Endothelial cell of umbilical vein (primary cell): ENCODE results near the gene COL9A3. TPM values are rescaled to one million over a fixed set of nuclear protein-coding genes. Genes with fewer than 3 reads are reported as not detected.

Experiments used
- BruUV-seq: library from RNA; stranded (reverse); fragments of 400-500 nt; replicated peaks from 2 replicates; lab custom pipeline; 2021; lab: Mats Ljungman, UMichigan
- CTCF ChIA-PET: fragments of 300-600, 350-600 bp; sonication (Branson Sonifier 250); formaldehyde crosslinking; loops from one replicate; lab custom pipeline; 2021; ENCODE audit warnings: antibody characterized with exemption, inconsistent platforms; lab: Charles Lee
- POLR2A ChIA-PET: fragments of 300-600, 350-600 bp; sonication (Branson Sonifier 250); formaldehyde crosslinking; loops from one replicate; lab custom pipeline; 2021; ENCODE audit warnings: antibody characterized with exemption, inconsistent platforms; lab: Charles Lee
- DNase-seq: peaks from one replicate; pipeline ENCODE4 v3.0.0-alpha.2; 2011; ENCODE audit warnings: low read depth, low spot score
- FAIRE-seq: peaks from 2 replicates; lab custom pipeline; 2011; peaks lifted over from hg19 to GRCh38; lab: Jason Lieb, UNC
- H2AFZ ChIP-seq: 2 replicates; pipeline ENCODE4 v1.6.0; 2012; ENCODE audit warnings: low read depth, low read length, control low read depth, inconsistent platforms
- H3K27ac ChIP-seq: 2 replicates; pipeline ENCODE4 v1.5.1; 2011; ENCODE audit warnings: low read depth, mild to moderate bottlenecking, control low read depth, low read length, moderate library complexity; ENCODE audit not compliant: insufficient read depth
- H3K27me3 ChIP-seq, 2 experiments: 2 replicates each; pipeline versions ENCODE4 v1.6.0 to v1.6.1; 2011; ENCODE audit warnings: low read length in 2 of 2, mixed read lengths in 1 of 2; ENCODE audit not compliant: control insufficient read depth in 2 of 2, insufficient read depth in 2 of 2
- H3K36me3 ChIP-seq, 2 experiments: 2 replicates in 1 of 2; 3 replicates in 1 of 2; pipeline ENCODE4 v1.5.1; 2011; ENCODE audit warnings: low read length in 2 of 2, mild to moderate bottlenecking in 1 of 2, moderate library complexity in 1 of 2; ENCODE audit not compliant: control insufficient read depth in 2 of 2, insufficient read depth in 2 of 2; ENCODE audit errors: extremely low read depth in 1 of 2
- H3K4me1 ChIP-seq: 3 replicates; pipeline ENCODE4 v1.5.1; 2011; ENCODE audit warnings: mild to moderate bottlenecking, low read length; ENCODE audit not compliant: control insufficient read depth, insufficient read depth; ENCODE audit errors: extremely low read depth
- H3K4me2 ChIP-seq: 2 replicates; pipeline ENCODE4 v1.6.1; 2011; ENCODE audit warnings: low read length, control low read depth, mixed read lengths; ENCODE audit not compliant: insufficient read depth
- H3K4me3 ChIP-seq, 3 experiments: fragments of 200-600 bp in 1 of 3; sonication (generic), shearing (Covaris generic) in 1 of 3; replicated peaks in 1 of 3; 2 replicates each; pipeline ENCODE4 v1.5.1; 2011 to 2016; ENCODE audit warnings: control low read depth in 3 of 3, low read length in 3 of 3, mild to moderate bottlenecking in 2 of 3, inconsistent platforms in 1 of 3, low read depth in 1 of 3, moderate library complexity in 1 of 3; ENCODE audit not compliant: insufficient read depth in 1 of 3
- H3K79me2 ChIP-seq: 2 replicates; pipeline ENCODE4 v1.6.0; 2012; ENCODE audit warnings: low read length, inconsistent platforms; ENCODE audit not compliant: control insufficient read depth, insufficient read depth
- H3K9ac ChIP-seq: replicated peaks from 2 replicates; pipeline ENCODE3; 2011; ENCODE audit warnings: low read length, control low read depth; ENCODE audit not compliant: insufficient read depth; ENCODE audit errors: extremely low read depth
- H3K9me1 ChIP-seq: replicated peaks from 3 replicates; pipeline ENCODE4 v1.6.0; 2011; ENCODE audit warnings: mild to moderate bottlenecking, low read length; ENCODE audit not compliant: control insufficient read depth, insufficient read depth; ENCODE audit errors: extremely low read depth
- H3K9me3 ChIP-seq: replicated peaks from 2 replicates; pipeline ENCODE4 v1.5.1; 2012; ENCODE audit warnings: low read length, inconsistent platforms; ENCODE audit not compliant: control insufficient read depth, insufficient read depth
- H4K20me1 ChIP-seq: replicated peaks from 2 replicates; pipeline ENCODE3; 2011; ENCODE audit warnings: mild to moderate bottlenecking, low read length; ENCODE audit not compliant: control insufficient read depth, insufficient read depth; ENCODE audit errors: extremely low read depth
- EZH2 ChIP-seq: IDR thresholded peaks from 2 replicates; pipeline ENCODE4 v1.6.1; 2012; ENCODE audit warnings: borderline replicate concordance, low read depth, mild to moderate bottlenecking, moderate library complexity, low read length, inconsistent platforms; ENCODE audit not compliant: severe bottlenecking
- GATA2 ChIP-seq: IDR thresholded peaks from 2 replicates; pipeline ENCODE4 v1.7.0; 2011; ENCODE audit warnings: low read depth, mild to moderate bottlenecking, moderate library complexity, mixed read lengths, low read length; ENCODE audit not compliant: insufficient read length, insufficient read depth
- dilution Hi-C: fragments of 300-500 bp; cut with MboI; formaldehyde crosslinking; loops from one replicate; pipeline ENCODE4 v1.15.0; 2019; ENCODE audit warnings: low sequenced_read_pairs; ENCODE audit not compliant: extremely low pct_ligation_motif_present
- intact Hi-C: fragments of 100-400 bp; cut with micrococcal nuclease; formaldehyde crosslinking; loops from one replicate; pipeline ENCODE4 v1.10.0; 2022
- polyA plus RNA-seq, 4 experiments: library from polyadenylated mRNA; depleted of rRNA in 3 of 4; stranded (reverse) in 3 of 4; unstranded in 1 of 4; fragments of >200 nt; gene quantifications; 2 replicates each; pipeline versions ENCODE4 v1.2.1 to v1.2.3, GENCODE V29; 2011 to 2012; ENCODE audit warnings: missing spikeins in 1 of 4
- total RNA-seq: library from RNA; stranded (reverse); gene quantifications from 2 replicates; pipeline ENCODE4 v1.2.3, GENCODE V29; 2021
- TF ChIP-seq, protein P1 (sequence below): IDR thresholded peaks from 2 replicates; pipeline ENCODE4 v1.6.1; 2011; ENCODE audit not compliant: insufficient read depth, insufficient read length
- TF ChIP-seq, protein P2 (sequence below), 2 donors: IDR thresholded peaks; 1 replicate in 1 of 2; 2 replicates in 1 of 2; pipeline ENCODE4 v1.5.1; 2011; ENCODE audit warnings: low read length in 2 of 2, mild to moderate bottlenecking in 2 of 2, moderate library complexity in 2 of 2, control low read depth in 1 of 2, inconsistent platforms in 1 of 2, low read depth in 1 of 2; ENCODE audit not compliant: insufficient read depth in 1 of 2; ENCODE audit errors: extremely low read depth in 1 of 2

Gene COL9A3
- total and polyA plus RNA-seq, 2 donors (not counting 3 experiments of a cell fraction or from before 2014, with no cell fraction given): 0.46 to 0.60 TPM

DNA sequence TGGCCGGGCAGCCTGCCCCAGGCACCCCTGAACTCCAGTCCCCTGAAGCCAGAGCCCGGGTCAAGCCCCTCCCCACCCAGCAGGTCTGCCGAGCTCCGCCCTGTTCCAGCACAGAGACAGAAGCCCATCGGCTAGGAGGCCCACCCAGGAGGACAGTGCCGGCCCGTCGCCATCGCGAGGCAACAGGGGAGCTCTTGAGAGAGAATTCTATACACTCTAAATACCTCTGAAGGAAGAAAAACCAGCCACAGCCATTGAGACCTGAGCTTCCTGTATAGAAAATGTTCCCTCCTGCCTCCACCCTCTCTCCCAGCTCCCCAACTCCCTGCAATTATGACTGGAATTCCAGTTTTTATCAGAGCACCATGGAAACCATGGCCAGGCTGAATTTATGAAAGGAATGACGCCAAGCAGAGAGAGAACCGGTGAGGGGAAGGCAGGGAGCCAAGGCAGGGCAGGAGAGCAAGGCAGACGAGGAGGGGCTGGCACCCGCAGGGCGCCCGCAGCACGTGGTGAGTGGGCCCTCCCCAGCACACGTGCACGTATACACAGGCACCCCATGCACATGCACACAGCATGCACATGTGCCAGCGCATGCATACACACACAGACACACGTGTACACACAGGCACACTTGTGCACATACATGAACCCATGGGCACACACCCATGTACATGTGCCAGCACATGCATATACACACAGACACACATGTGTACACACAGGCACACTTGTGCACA is 48.1 kb upstream of the COL9A3 start:
- no peaks in the 10 kb centered on the region for H3K27me3 ChIP-seq
- no peaks in the 10 kb centered on the region for H3K9me1 ChIP-seq
- H4K20me1 ChIP-seq: no peaks in the 10 kb centered on the region
- no peak overlapping the region for H3K9ac ChIP-seq
- no peaks in the 10 kb centered on the region for H3K79me2 ChIP-seq
- dilution Hi-C loops: no loop called here
- H3K9me3 ChIP-seq: no peaks in the 10 kb centered on the region
- intact Hi-C loops: no loop called here
- CTCF ChIA-PET: interaction anchor here (0.7 to 1.3 kb wide), 4 partner anchors 17 to 65 kb away, joined by 3 to 5 read pairs (median 4); no protein-coding TSS in a partner anchor
- H2AFZ ChIP-seq: no peak overlapping the region
- H3K36me3 ChIP-seq: no peaks in the 10 kb centered on the region
- POLR2A ChIA-PET: no interaction called here
- peaks cover 11% of the 10 kb centered on the region for H3K4me1 ChIP-seq
- no peak for TF ChIP-seq EZH2
- TF ChIP-seq, protein P1, sequence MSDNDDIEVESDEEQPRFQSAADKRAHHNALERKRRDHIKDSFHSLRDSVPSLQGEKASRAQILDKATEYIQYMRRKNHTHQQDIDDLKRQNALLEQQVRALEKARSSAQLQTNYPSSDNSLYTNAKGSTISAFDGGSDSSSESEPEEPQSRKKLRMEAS: peak; percentile 43
- TF ChIP-seq GATA2: no peak
- TF ChIP-seq, protein P2, sequence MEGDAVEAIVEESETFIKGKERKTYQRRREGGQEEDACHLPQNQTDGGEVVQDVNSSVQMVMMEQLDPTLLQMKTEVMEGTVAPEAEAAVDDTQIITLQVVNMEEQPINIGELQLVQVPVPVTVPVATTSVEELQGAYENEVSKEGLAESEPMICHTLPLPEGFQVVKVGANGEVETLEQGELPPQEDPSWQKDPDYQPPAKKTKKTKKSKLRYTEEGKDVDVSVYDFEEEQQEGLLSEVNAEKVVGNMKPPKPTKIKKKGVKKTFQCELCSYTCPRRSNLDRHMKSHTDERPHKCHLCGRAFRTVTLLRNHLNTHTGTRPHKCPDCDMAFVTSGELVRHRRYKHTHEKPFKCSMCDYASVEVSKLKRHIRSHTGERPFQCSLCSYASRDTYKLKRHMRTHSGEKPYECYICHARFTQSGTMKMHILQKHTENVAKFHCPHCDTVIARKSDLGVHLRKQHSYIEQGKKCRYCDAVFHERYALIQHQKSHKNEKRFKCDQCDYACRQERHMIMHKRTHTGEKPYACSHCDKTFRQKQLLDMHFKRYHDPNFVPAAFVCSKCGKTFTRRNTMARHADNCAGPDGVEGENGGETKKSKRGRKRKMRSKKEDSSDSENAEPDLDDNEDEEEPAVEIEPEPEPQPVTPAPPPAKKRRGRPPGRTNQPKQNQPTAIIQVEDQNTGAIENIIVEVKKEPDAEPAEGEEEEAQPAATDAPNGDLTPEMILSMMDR (IDR thresholded peaks at IDR 0.05; ENCODE audit: extremely low read depth in 1 of 2, insufficient read depth in 1 of 2, low read depth in 1 of 2, low read length in 2 of 2): no peak
- no peak overlapping the region for H3K4me2 ChIP-seq
- FAIRE-seq (no peak), DNase-seq (peak; percentile 25)
- H3K27ac ChIP-seq: no peak overlapping the region
- no TSS peak for BruUV-seq
- H3K4me3 ChIP-seq: no peak overlapping the region
